Fibroblast of lung (primary cell): ENCODE data around the gene TNFSF13.

Experiments
- CTCF ChIP-seq, 2 donors: IDR thresholded peaks in 1 of 2; conservative IDR thresholded peaks in 1 of 2; 1 replicate in 1 of 2; 2 replicates in 1 of 2; pipeline ENCODE4 v1.5.1; 2011 to 2012; ENCODE audit warnings: low read length in 2 of 2, control low read depth in 1 of 2, inconsistent platforms in 1 of 2, low read depth in 1 of 2, mild to moderate bottlenecking in 1 of 2
- EZH2 ChIP-seq: IDR thresholded peaks from 2 replicates; pipeline ENCODE4 v1.5.1; 2012; ENCODE audit warnings: low read length, control low read depth, mild to moderate bottlenecking; ENCODE audit errors: missing control alignments

- TF ChIP-seq CTCF (conservative IDR thresholded peaks at IDR 0.05 in 1 of 2, IDR thresholded peaks at IDR 0.05 in 1 of 2; ENCODE audit: low read depth in 1 of 2, low read length in 2 of 2) = no peak
- TF ChIP-seq EZH2 = no peak
Measured at GRCh38 chr17:7570351-7570750, 11.8 kb downstream of the TNFSF13 start.
